T-helper 1 cell treated with Interleukin-12 subunit alpha and Interleukin-12 subunit beta and Interleukin-4 antibody, amounts not matched to agents 30 ng/mL and 1 ng/mL, for 36 hours (primary cell): ENCODE results near the gene S100A5. TPM values are rescaled to one million over a fixed set of nuclear protein-coding genes. Genes with fewer than 3 reads are reported as not detected.

ENCODE experiments used
- total RNA-seq: library from RNA; stranded (reverse); gene quantifications from 2 replicates; pipeline ENCODE4 v1.2.3, GENCODE V29; 2022

S100A5 gene
- total RNA-seq, 1 donor from 2014 or later = 2.6 TPM

Other genes starting within 250 kb of the S100A5 start
- not detected in 2 replicates for gene PGLYRP3, start 228.0 kb downstream of the S100A5 start, total RNA-seq
- not detected in 2 replicates for gene PGLYRP4, start 192.1 kb downstream of the S100A5 start, total RNA-seq
- gene S100A9, start 183.1 kb downstream of the S100A5 start, total RNA-seq = 2.4 and 3.9 TPM in 2 replicates
- gene S100A12, start 165.3 kb downstream of the S100A5 start, total RNA-seq = not detected in 2 replicates
- gene S100A8, start 149.9 kb downstream of the S100A5 start, total RNA-seq = not detected in 2 replicates
- gene S100A7A, start 124.4 kb downstream of the S100A5 start, total RNA-seq = not detected in 2 replicates
- gene S100A7, start 80.3 kb downstream of the S100A5 start, total RNA-seq = not detected in 2 replicates
- gene S100A6, start 4.9 kb downstream of the S100A5 start, total RNA-seq = 410 and 418 TPM in 2 replicates
- 762 and 767 TPM in 2 replicates for gene S100A4, start 4.9 kb upstream of the S100A5 start, total RNA-seq
- 0.24 TPM in 1 of 2 replicates, not detected in the other for gene S100A3, start 8.3 kb upstream of the S100A5 start, total RNA-seq
- gene S100A2, start 24.9 kb upstream of the S100A5 start, total RNA-seq = 0.78 TPM in 1 of 2 replicates, not detected in the other
- gene S100A16, start 72.2 kb upstream of the S100A5 start, total RNA-seq = not detected in 2 replicates
- not detected in 2 replicates for gene S100A14, start 75.4 kb upstream of the S100A5 start, total RNA-seq
- gene S100A13, start 86.6 kb upstream of the S100A5 start, total RNA-seq = 2.4 and 5.1 TPM in 2 replicates
- gene S100A1, start 87.5 kb upstream of the S100A5 start, total RNA-seq = not detected in 2 replicates
- gene CHTOP, start 93.1 kb upstream of the S100A5 start, total RNA-seq = 103 and 105 TPM in 2 replicates
- 36.2 and 41.6 TPM in 2 replicates for gene SNAPIN, start 117.8 kb upstream of the S100A5 start, total RNA-seq
- 184 and 186 TPM in 2 replicates for gene ILF2, start 130.1 kb upstream of the S100A5 start, total RNA-seq
- not detected in 2 replicates for gene NPR1, start 137.8 kb upstream of the S100A5 start, total RNA-seq
- 60.6 and 64.4 TPM in 2 replicates for gene INTS3, start 187.1 kb upstream of the S100A5 start, total RNA-seq
- 21.0 and 22.5 TPM in 2 replicates for gene SLC27A3, start 234.5 kb upstream of the S100A5 start, total RNA-seq